ENCODE results near the gene MAP4K5. TPM values are rescaled to one million over a fixed set of nuclear protein-coding genes. Genes with fewer than 3 reads are reported as not detected.

The MAP4K5 gene
- total and polyA plus RNA-seq, 4 donors: 7.7 to 47.1 (median 19.3) TPM

DNA sequence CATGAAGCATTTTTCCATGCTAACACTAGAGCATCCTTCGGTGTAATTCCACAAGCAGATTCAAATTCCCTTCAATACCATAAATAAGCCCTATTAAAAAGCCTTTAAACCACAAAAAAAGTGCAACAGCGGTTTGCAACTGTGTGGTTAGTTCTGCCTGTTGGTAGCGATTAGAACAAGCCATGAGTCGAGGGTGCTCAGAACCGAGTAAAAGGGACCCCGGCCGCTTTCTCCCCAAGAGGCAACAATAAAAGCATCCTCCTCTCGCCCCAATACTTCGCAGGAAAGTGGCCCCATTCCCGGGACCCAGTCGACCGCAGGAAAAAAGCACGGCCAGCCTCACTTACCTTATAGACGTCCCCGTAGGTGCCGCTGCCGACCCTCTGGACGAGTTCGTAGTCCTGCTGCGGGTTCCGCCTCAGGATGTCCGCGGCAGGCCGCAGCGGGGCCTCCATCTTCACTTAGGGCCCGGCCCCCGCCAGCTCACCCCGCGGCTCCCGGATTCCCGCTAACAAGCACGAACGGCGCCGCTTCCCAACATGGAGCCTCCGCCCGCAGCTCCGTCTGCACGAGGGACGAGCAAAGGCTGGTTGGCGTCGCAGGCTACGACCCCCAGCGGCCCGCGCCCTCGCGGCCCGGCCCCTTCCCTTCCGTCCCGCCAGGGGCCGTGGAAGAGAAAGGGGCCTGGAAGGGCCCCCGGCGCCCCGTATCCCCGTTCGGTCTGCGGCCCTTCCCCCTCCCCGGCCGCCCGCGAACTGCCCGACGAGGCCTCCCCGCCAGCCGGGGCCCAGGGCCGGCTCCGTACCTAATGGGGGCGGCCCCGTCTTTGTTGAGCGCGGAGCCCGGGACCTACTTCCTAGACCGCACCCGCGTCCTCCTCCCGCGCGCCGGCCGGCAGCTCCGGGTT is 521 bp downstream of the MAP4K5 start:
- 1% methylated on average over 82 of the region's 82 CpGs for WGBS
- peaks cover 0 to 2% (median 0%) of the 10 kb centered on the region in 4 donors for H3K36me3 ChIP-seq (ENCODE audit: control insufficient read depth in 4 of 4, insufficient read depth in 3 of 4, low read depth in 1 of 4, low read length in 3 of 4)
- no peaks in the 10 kb centered on the region for H3K27me3 ChIP-seq (ENCODE audit: control insufficient read depth in 4 of 4, insufficient read depth in 4 of 4, low read length in 3 of 4)
- H3K4me1 ChIP-seq (ENCODE audit: control insufficient read depth in 4 of 4, insufficient read depth in 4 of 4, low read length in 3 of 4): peaks cover 3 to 25% (median 13%) of the 10 kb centered on the region in 4 donors
- TF ChIP-seq YY1 (IDR thresholded peaks at IDR 0.05): peak; percentile 11
- TF ChIP-seq, protein P1, sequence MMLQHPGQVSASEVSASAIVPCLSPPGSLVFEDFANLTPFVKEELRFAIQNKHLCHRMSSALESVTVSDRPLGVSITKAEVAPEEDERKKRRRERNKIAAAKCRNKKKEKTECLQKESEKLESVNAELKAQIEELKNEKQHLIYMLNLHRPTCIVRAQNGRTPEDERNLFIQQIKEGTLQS (IDR thresholded peaks at IDR 0.05): no peak
- no peak for TF ChIP-seq GABPA (IDR thresholded peaks at IDR 0.05 in 1 of 2, conservative IDR thresholded peaks at IDR 0.05 in 1 of 2)
- H3K9me3 ChIP-seq (ENCODE audit: control insufficient read depth in 4 of 4, low read length in 3 of 4): no peaks in the 10 kb centered on the region
- peak; percentile 71 for DNase-seq (ENCODE audit: low spot score)
- H3K4me3 ChIP-seq (ENCODE audit: low read depth in 1 of 3, low read length in 3 of 3): peak overlapping the region; percentile 84 to 100 (median 84)
- H3K9ac ChIP-seq (ENCODE audit: low read depth in 1 of 2, low read length in 2 of 2): peak overlapping the region; percentile 44 to 65
- peak overlapping the region; percentile 87 to 88 for H3K27ac ChIP-seq (ENCODE audit: low read depth in 1 of 2, low read length in 2 of 2)

GRCh38 chr14:50530794-50531365 is 1.5 kb downstream of the MAP4K5 start:
- no peaks in the 10 kb centered on the region for H3K9me3 ChIP-seq (ENCODE audit: control insufficient read depth in 4 of 4, low read length in 3 of 4)
- no peak overlapping the region for H3K27ac ChIP-seq (ENCODE audit: low read depth in 1 of 2, low read length in 2 of 2)
- 69% methylated on average over 8 of the region's 8 CpGs for WGBS
- no peak for DNase-seq (ENCODE audit: low spot score)
- H3K4me3 ChIP-seq (ENCODE audit: low read depth in 1 of 3, low read length in 3 of 3): peak overlapping the region in 1 of 3 donors; percentile 100
- H3K9ac ChIP-seq (ENCODE audit: low read depth in 1 of 2, low read length in 2 of 2): no peak overlapping the region
- H3K27me3 ChIP-seq (ENCODE audit: control insufficient read depth in 4 of 4, insufficient read depth in 4 of 4, low read length in 3 of 4): no peaks in the 10 kb centered on the region
- peaks cover 0 to 2% (median 0%) of the 10 kb centered on the region in 4 donors for H3K36me3 ChIP-seq (ENCODE audit: control insufficient read depth in 4 of 4, insufficient read depth in 3 of 4, low read depth in 1 of 4, low read length in 3 of 4)
- TF ChIP-seq MAX (IDR thresholded peaks at IDR 0.05) (no peak), ZBTB33 (IDR thresholded peaks at IDR 0.05) (no peak), EGR1 (IDR thresholded peaks at IDR 0.05; ENCODE audit: low read depth in 2 of 2) (no peak), SP1 (IDR thresholded peaks at IDR 0.05) (no peak), NR2F2 (IDR thresholded peaks at IDR 0.05) (no peak)
- H3K4me1 ChIP-seq (ENCODE audit: control insufficient read depth in 4 of 4, insufficient read depth in 4 of 4, low read length in 3 of 4): peaks cover 3 to 25% (median 13%) of the 10 kb centered on the region in 4 donors

DNA sequence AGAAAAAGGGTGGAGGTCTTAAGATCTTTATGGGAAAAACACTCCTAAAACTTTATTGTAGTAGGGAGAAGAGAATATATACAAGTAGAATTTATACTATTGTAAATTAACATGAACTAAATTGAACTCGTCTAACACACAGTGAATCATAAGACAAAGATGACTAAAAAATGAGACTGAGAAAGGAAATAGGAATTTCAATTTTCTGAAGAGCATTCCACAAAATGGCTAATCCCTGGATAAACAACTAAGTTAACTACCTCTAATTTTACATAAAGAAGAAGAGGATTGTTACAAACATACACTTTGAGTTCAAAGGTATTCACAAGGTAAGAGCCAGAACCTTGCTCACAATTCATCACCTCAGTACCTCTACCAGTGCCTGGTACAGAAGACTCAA is 2.0 kb downstream of the MAP4K5 start:
- peaks cover 0 to 2% (median 0%) of the 10 kb centered on the region in 4 donors for H3K36me3 ChIP-seq (ENCODE audit: control insufficient read depth in 4 of 4, insufficient read depth in 3 of 4, low read depth in 1 of 4, low read length in 3 of 4)
- peaks cover 3 to 25% (median 13%) of the 10 kb centered on the region in 4 donors for H3K4me1 ChIP-seq (ENCODE audit: control insufficient read depth in 4 of 4, insufficient read depth in 4 of 4, low read length in 3 of 4)
- H3K9ac ChIP-seq (ENCODE audit: low read depth in 1 of 2, low read length in 2 of 2): no peak overlapping the region
- H3K4me3 ChIP-seq (ENCODE audit: low read depth in 1 of 3, low read length in 3 of 3): no peak overlapping the region
- no peak overlapping the region for H3K27ac ChIP-seq (ENCODE audit: low read depth in 1 of 2, low read length in 2 of 2)
- H3K9me3 ChIP-seq (ENCODE audit: control insufficient read depth in 4 of 4, low read length in 3 of 4): no peaks in the 10 kb centered on the region
- 73% methylated on average over 1 of the region's 1 CpG for WGBS
- no peaks in the 10 kb centered on the region for H3K27me3 ChIP-seq (ENCODE audit: control insufficient read depth in 4 of 4, insufficient read depth in 4 of 4, low read length in 3 of 4)
- no peak for DNase-seq (ENCODE audit: low spot score)
- TF ChIP-seq MAX (IDR thresholded peaks at IDR 0.05) (no peak), YY1 (IDR thresholded peaks at IDR 0.05) (no peak), SP1 (IDR thresholded peaks at IDR 0.05) (no peak), HNF4G (IDR thresholded peaks at IDR 0.05) (no peak), REST (IDR thresholded peaks at IDR 0.05) (no peak), FOXA2 (IDR thresholded peaks at IDR 0.05) (no peak), NR2F2 (IDR thresholded peaks at IDR 0.05) (no peak), EGR1 (IDR thresholded peaks at IDR 0.05; ENCODE audit: low read depth in 2 of 2) (no peak), FOXA1 (IDR thresholded peaks at IDR 0.05) (no peak), JUND (IDR thresholded peaks at IDR 0.05) (no peak), GABPA (IDR thresholded peaks at IDR 0.05 in 1 of 2, conservative IDR thresholded peaks at IDR 0.05 in 1 of 2) (no peak), RAD21 (IDR thresholded peaks at IDR 0.05) (no peak), ZBTB33 (IDR thresholded peaks at IDR 0.05) (no peak), RXRA (IDR thresholded peaks at IDR 0.05) (no peak), HNF4A (conservative IDR thresholded peaks at IDR 0.05) (no peak)
- TF ChIP-seq, protein P1 (IDR thresholded peaks at IDR 0.05): no peak

Measured in liver (tissue), 9 donors.